MCF 10A (cell line): ENCODE data around the gene GJA8. TPM values are rescaled to one million over a fixed set of nuclear protein-coding genes. Genes with fewer than 3 reads are reported as not detected.
"Not testable (repeated sequence)": the region's sequence is repeated elsewhere in the genome, so short reads cannot be mapped to it uniquely, and the experiment has no call there.

Source experiments
- BruUV-seq: library from RNA; stranded (reverse); fragments of 400-500 nt; replicated peaks from 2 replicates; lab custom pipeline; 2021; lab: Mats Ljungman, UMichigan
- CTCF ChIA-PET: fragments of 300-600 bp; sonication (Branson Sonifier 250); formaldehyde crosslinking; extraction: SDS; loops from one replicate; lab custom pipeline; 2021; ENCODE audit warnings: antibody characterized with exemption, inconsistent platforms; lab: Yijun Ruan, JAX
- POLR2A ChIA-PET: fragments of 300-600, 350-650 bp; sonication (Branson Sonifier 250); formaldehyde crosslinking; extraction: SDS; loops from one replicate; lab custom pipeline; 2020; ENCODE audit warnings: antibody characterized with exemption, inconsistent platforms; lab: Yijun Ruan, JAX
- DNase-seq: peaks from one replicate; pipeline ENCODE4 v3.0.0-alpha.2; 2018; ENCODE audit not compliant: unreplicated experiment
- H3K27ac Mint-ChIP-seq: one replicate; pipeline ENCODE4 v1.8.0; 2022; ENCODE audit warnings: mild to moderate bottlenecking, low read depth, mixed read lengths; ENCODE audit not compliant: unreplicated experiment
- H3K27me3 Mint-ChIP-seq: one replicate; pipeline ENCODE4 v1.8.0; 2022; ENCODE audit warnings: mixed read lengths; ENCODE audit not compliant: insufficient read depth, unreplicated experiment
- H3K36me3 Mint-ChIP-seq: one replicate; pipeline ENCODE4 v1.8.0; 2022; ENCODE audit warnings: mild to moderate bottlenecking, moderate library complexity, mixed read lengths; ENCODE audit not compliant: insufficient read depth, unreplicated experiment
- H3K4me1 Mint-ChIP-seq: one replicate; pipeline ENCODE4 v1.8.0; 2022; ENCODE audit warnings: mixed read lengths; ENCODE audit not compliant: insufficient read depth, unreplicated experiment
- H3K4me3 Mint-ChIP-seq: one replicate; pipeline ENCODE4 v1.8.0; 2022; ENCODE audit warnings: mild to moderate bottlenecking, moderate library complexity, mixed read lengths; ENCODE audit not compliant: unreplicated experiment
- H3K9me3 Mint-ChIP-seq: one replicate; pipeline ENCODE4 v1.8.0; 2022; ENCODE audit warnings: mixed read lengths; ENCODE audit not compliant: unreplicated experiment
- CTCF ChIP-seq: fragments of 200-600 bp; IDR thresholded peaks from one replicate; pipeline ENCODE4 v1.8.0; 2022; ENCODE audit warnings: antibody characterized with exemption, mild to moderate bottlenecking; ENCODE audit not compliant: unreplicated experiment
- intact Hi-C: fragments of 100-400 bp; cut with micrococcal nuclease; formaldehyde crosslinking; loops from 2 replicates; pipeline ENCODE4 v1.14.1; 2022
- total RNA-seq: library from RNA; stranded (reverse); gene quantifications from 2 replicates; pipeline ENCODE4 v1.2.3, GENCODE V29; 2022

GJA8 gene
- total RNA-seq, 1 experiment from 2014 or later = not detected

- no peak for TF ChIP-seq CTCF
- Mint-ChIP-seq H3K27me3 (peaks cover 24% of the 10 kb centered on the region), H3K27ac (no peak overlapping the region), H3K4me1 (no peaks in the 10 kb centered on the region), H3K36me3 (no peaks in the 10 kb centered on the region), H3K4me3 (no peak overlapping the region), H3K9me3 (no peaks in the 10 kb centered on the region)
- BruUV-seq = no TSS peak
- DNase-seq = no peak
- ChIA-PET CTCF (interaction anchor here (0.9 kb wide), 1 partner anchor 11 kb away, joined by 3 read pairs; no protein-coding TSS in a partner anchor), POLR2A (no interaction called here)
- intact Hi-C loops = no loop called here
Observed at GRCh38 chr1:147912553-147912952, 10.0 kb downstream of the GJA8 start.

GRCh38 chr1:147913362-147913942 is 10.9 kb downstream of the GJA8 start:
- Mint-ChIP-seq H3K4me1 (no peaks in the 10 kb centered on the region), H3K27ac (no peak overlapping the region), H3K36me3 (no peaks in the 10 kb centered on the region), H3K27me3 (peaks cover 26% of the 10 kb centered on the region), H3K9me3 (no peaks in the 10 kb centered on the region), H3K4me3 (no peak overlapping the region)
- POLR2A ChIA-PET = no interaction called here
- DNase-seq = no peak
- CTCF ChIA-PET = interaction anchor here (0.9 to 1.0 kb wide), 2 partner anchors 12 to 21 kb away, joined by 3 to 5 read pairs; no protein-coding TSS in a partner anchor
- intact Hi-C loops = no loop called here
- no peak for TF ChIP-seq CTCF
- no TSS peak for BruUV-seq

- H3K27ac Mint-ChIP-seq = no peak overlapping the region
- CTCF ChIA-PET = interaction anchor here (0.6 to 1.0 kb wide), 3 partner anchors 11 to 645 kb away, joined by 3 read pairs; no protein-coding TSS in a partner anchor
- TF ChIP-seq CTCF = no peak
Observed at GRCh38 chr1:147919896-147920295, 17.3 kb downstream of the GJA8 start.

GRCh38 chr1:147924813-147925212 is 22.2 kb downstream of the GJA8 start:
- CTCF ChIA-PET = interaction anchor here (0.6 kb wide), 1 partner anchor 172 kb away, joined by 3 read pairs; no protein-coding TSS in a partner anchor
- intact Hi-C loops = no loop called here
- H3K27me3 Mint-ChIP-seq = no peaks in the 10 kb centered on the region
- no peaks in the 10 kb centered on the region for H3K36me3 Mint-ChIP-seq
- H3K27ac Mint-ChIP-seq = no peak overlapping the region
- BruUV-seq = no TSS peak
- no peak for DNase-seq
- POLR2A ChIA-PET = interaction anchor here (0.5 kb wide), 1 partner anchor 699 kb away, joined by 3 read pairs; the partner anchor contains the start of gene FMO5
- no peak for TF ChIP-seq CTCF
- no peak overlapping the region for H3K4me3 Mint-ChIP-seq
- H3K4me1 Mint-ChIP-seq = no peaks in the 10 kb centered on the region
- H3K9me3 Mint-ChIP-seq = no peaks in the 10 kb centered on the region

More at GRCh38 chr1:147919896-147920295, 17.3 kb downstream of the GJA8 start:
- intact Hi-C loops = no loop called here
- POLR2A ChIA-PET = interaction anchor here (0.6 to 0.7 kb wide), 2 partner anchors 11 to 1030 kb away, joined by 3 read pairs; no protein-coding TSS in a partner anchor
- Mint-ChIP-seq H3K27me3 (peaks cover 24% of the 10 kb centered on the region), H3K4me3 (no peak overlapping the region), H3K36me3 (no peaks in the 10 kb centered on the region), H3K4me1 (no peaks in the 10 kb centered on the region), H3K9me3 (no peaks in the 10 kb centered on the region)
- DNase-seq = no peak
- no TSS peak for BruUV-seq

GRCh38 chr1:147927215-147927614 is 24.6 kb downstream of the GJA8 start:
- H3K4me3 Mint-ChIP-seq, DNase-seq, CTCF ChIA-PET, H3K27ac Mint-ChIP-seq, intact Hi-C loops, H3K9me3 Mint-ChIP-seq, H3K36me3 Mint-ChIP-seq, POLR2A ChIA-PET, H3K27me3 Mint-ChIP-seq, BruUV-seq: not testable (repeated sequence)
- H3K4me1 Mint-ChIP-seq = peaks cover 15% of the 10 kb centered on the region

- H3K27me3 Mint-ChIP-seq, BruUV-seq, POLR2A ChIA-PET, H3K27ac Mint-ChIP-seq, intact Hi-C loops, H3K36me3 Mint-ChIP-seq, H3K4me3 Mint-ChIP-seq, DNase-seq, H3K9me3 Mint-ChIP-seq, CTCF ChIA-PET: not testable (repeated sequence)
- peaks cover 15% of the 10 kb centered on the region for H3K4me1 Mint-ChIP-seq
Observed at GRCh38 chr1:147927689-147928088, 25.1 kb downstream of the GJA8 start.
